Colonic mucosa (tissue), 4 donors: ENCODE results near the gene SYT17. TPM values are rescaled to one million over a fixed set of nuclear protein-coding genes. Genes with fewer than 3 reads are reported as not detected.

Experiments
- DNase-seq: peaks from one replicate; pipeline ENCODE4 v3.0.0-alpha.2; 2020
- H3K27ac ChIP-seq: fragments of 200-600 bp; one replicate; pipeline ENCODE4 v1.8.0; 2021
- H3K27me3 ChIP-seq: fragments of 200-600 bp; one replicate; pipeline ENCODE4 v1.8.0; 2021
- H3K36me3 ChIP-seq: fragments of 200-600 bp; one replicate; pipeline ENCODE4 v1.8.0; 2021
- H3K4me1 ChIP-seq: fragments of 200-600 bp; one replicate; pipeline ENCODE4 v1.8.0; 2021; ENCODE audit warnings: mild to moderate bottlenecking
- H3K4me3 ChIP-seq: fragments of 200-600 bp; one replicate; pipeline ENCODE4 v1.8.0; 2021
- H3K9ac ChIP-seq, 2 donors: one replicate each; pipeline ENCODE4 v1.7.0; 2013; ENCODE audit warnings: control low read depth in 2 of 2, low read depth in 2 of 2, low read length in 2 of 2
- H3K9me3 ChIP-seq: fragments of 200-600 bp; one replicate; pipeline ENCODE4 v1.8.0; 2021
- CTCF ChIP-seq: fragments of 200-600 bp; IDR thresholded peaks from one replicate; pipeline ENCODE4 v1.8.0; 2022; ENCODE audit warnings: antibody characterized with exemption, mild to moderate bottlenecking
- intact Hi-C: fragments of 100-400 bp; cut with DNase I; formaldehyde crosslinking; loops from one replicate; pipeline ENCODE4 v1.14.1; 2022
- total RNA-seq, 2 donors: library from RNA; stranded (reverse); fragmentation: NEBNext Ultra II Directional in 1 of 2; extraction: Animal tissue kit (Norgen Biotek cat#: 25700) in 1 of 2; gene quantifications; one replicate each; pipeline ENCODE4 v1.2.1, GENCODE V29; 2021
- donor health status: healthy.
- donor health status: DM: no; HTN: no; CAD: no.
- donor health status: DM: no; HTN: no; CAD: no.

Gene SYT17
- total RNA-seq, 2 donors from 2014 or later: 5.1 to 5.5 TPM

DNA sequence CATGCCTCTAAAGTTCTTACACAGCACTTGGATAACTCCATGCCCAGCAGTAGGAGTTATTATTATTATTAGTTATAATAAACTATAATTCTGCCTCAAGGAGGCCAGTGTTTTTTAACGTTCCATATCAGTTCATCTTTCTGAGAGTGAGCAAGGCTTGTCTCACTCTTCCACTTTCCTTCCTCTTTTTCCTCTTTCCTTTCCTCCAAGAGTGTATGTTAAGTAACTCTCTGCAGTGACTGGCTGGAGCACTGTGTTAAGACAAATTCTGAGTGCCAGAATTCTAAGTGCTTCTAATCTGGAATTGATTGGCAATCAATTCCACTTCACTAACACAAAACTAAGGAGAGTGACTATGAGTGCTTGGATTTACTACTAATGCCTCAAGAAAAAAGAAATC is 133.9 kb downstream of the SYT17 start:
- no peak for DNase-seq
- Histone ChIP-seq H3K4me3 (no peak overlapping the region), H3K9me3 (no peaks in the 10 kb centered on the region)

DNA sequence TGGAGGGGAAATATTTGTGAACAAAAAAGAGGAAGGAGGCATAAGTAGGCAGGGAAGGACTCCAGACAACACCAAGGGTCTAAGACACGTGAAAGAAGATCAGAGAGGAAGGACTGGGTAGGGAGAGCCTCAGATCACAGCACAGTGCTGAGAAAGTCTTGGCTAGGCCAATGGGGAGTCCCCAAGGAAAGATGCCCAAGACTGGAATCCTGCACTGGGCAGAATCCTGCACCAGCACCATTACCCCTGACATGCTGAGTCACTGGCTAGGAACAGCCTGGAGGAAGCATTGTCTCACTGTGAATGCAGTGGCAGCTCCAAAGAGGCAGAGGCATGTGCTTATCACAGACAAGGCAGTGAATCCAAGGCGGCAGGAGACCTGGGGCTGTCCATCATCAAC is 136.7 kb downstream of the SYT17 start:
- Histone ChIP-seq H3K9ac (no peak overlapping the region), H3K4me3 (no peak overlapping the region), H3K9me3 (no peaks in the 10 kb centered on the region), H3K27ac (no peak overlapping the region), H3K4me1 (no peaks in the 10 kb centered on the region), H3K27me3 (no peaks in the 10 kb centered on the region), H3K36me3 (no peaks in the 10 kb centered on the region)
- DNase-seq: no peak
- no peak for TF ChIP-seq CTCF
- intact Hi-C loops: no loop called here

More for the DNA sequence above, 133.9 kb downstream of the SYT17 start:
- Histone ChIP-seq H3K27me3 (no peaks in the 10 kb centered on the region), H3K36me3 (no peaks in the 10 kb centered on the region), H3K4me1 (no peaks in the 10 kb centered on the region), H3K27ac (no peak overlapping the region), H3K9ac (no peak overlapping the region)
- intact Hi-C loops: no loop called here
- no peak for TF ChIP-seq CTCF

DNA sequence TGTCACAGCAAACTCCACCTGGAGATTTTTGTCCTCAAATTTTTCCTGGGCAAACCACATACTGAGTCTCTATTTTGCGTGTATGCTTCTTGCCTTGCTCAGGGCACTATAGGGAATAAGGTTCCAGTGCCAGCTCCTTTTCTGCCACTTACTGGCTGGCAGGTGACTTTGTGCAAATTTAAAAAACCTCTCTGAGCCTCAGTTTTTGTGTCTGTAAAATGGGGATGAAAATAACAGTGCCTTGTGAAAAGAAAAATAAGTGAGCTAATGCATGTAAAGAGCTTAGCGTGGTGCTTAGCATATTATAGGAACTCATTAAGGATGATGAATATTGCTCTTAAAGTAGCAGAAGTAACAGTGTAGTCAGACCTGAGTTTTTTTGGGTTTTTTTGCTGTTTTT is 137.4 kb downstream of the SYT17 start:
- Histone ChIP-seq H3K9me3 (no peaks in the 10 kb centered on the region), H3K27me3 (no peaks in the 10 kb centered on the region)
- TF ChIP-seq CTCF: no peak

DNA sequence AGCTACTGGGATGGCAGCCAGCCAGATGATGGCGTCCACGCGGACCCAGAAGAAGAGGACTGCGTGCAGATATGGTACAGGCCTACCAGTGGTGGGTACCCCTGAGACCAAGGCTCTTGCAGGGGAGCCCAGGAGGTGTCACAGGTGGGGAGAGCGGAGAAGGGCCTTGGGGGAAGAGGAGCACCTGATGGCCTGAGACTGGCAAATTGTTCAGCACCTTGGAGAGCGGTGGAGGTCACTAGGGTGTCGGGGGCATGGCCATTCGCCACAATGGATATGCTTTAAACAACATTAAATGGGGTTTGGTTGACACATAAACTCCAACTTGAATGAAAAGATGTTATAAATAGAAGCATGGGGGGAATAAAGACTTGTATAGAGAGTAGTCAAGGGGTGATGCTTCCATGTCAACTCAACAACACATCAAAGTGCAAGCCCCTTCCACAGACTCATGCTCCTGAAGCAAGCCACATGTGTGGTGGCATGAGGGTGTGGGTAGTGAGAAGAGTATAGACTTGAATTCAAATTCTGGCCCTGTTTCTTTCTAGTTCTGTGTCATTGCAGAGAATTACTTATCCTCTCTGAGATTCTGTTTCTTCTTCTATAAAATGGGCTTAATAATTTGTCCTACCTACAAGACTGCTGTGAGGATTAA is 139.7 kb downstream of the SYT17 start:
- Histone ChIP-seq H3K36me3 (no peaks in the 10 kb centered on the region), H3K27ac (no peak overlapping the region), H3K4me3 (no peak overlapping the region), H3K27me3 (no peaks in the 10 kb centered on the region), H3K4me1 (no peaks in the 10 kb centered on the region), H3K9ac (no peak overlapping the region), H3K9me3 (no peaks in the 10 kb centered on the region)
- no peak for DNase-seq
- no peak for TF ChIP-seq CTCF
- intact Hi-C loops: no loop called here

More for the DNA sequence above, 137.4 kb downstream of the SYT17 start:
- no peak overlapping the region for H3K4me3 ChIP-seq
- no peaks in the 10 kb centered on the region for H3K4me1 ChIP-seq
- intact Hi-C loops: no loop called here
- no peaks in the 10 kb centered on the region for H3K36me3 ChIP-seq
- H3K9ac ChIP-seq: no peak overlapping the region
- DNase-seq: no peak
- no peak overlapping the region for H3K27ac ChIP-seq

- TF ChIP-seq CTCF: no peak
- H3K9me3 ChIP-seq: no peaks in the 10 kb centered on the region
- H3K27ac ChIP-seq: no peak overlapping the region
- H3K27me3 ChIP-seq: no peaks in the 10 kb centered on the region
- H3K9ac ChIP-seq: no peak overlapping the region
- H3K4me3 ChIP-seq: no peak overlapping the region
- intact Hi-C loops: no loop called here
- H3K4me1 ChIP-seq: no peaks in the 10 kb centered on the region
- DNase-seq: no peak
- H3K36me3 ChIP-seq: no peaks in the 10 kb centered on the region
Observed at GRCh38 chr16:19308392-19308791, 140.4 kb downstream of the SYT17 start.
